Measurements from ENCODE around the gene ABTB2. TPM values are rescaled to one million over a fixed set of nuclear protein-coding genes. Genes with fewer than 3 reads are reported as not detected.

The ABTB2 gene
- total RNA-seq, 3 donors from 2014 or later = 7.7 to 9.0 (median 8.6) TPM

GRCh38 chr11:34147581-34147980 lies 210.2 kb downstream of the ABTB2 start:
- no peak overlapping the region for H3K4me3 Mint-ChIP-seq

GRCh38 chr11:34146866-34147265 lies 210.9 kb downstream of the ABTB2 start:
- no peaks in the 10 kb centered on the region for H3K27me3 Mint-ChIP-seq (ENCODE audit: low read depth)
- no peak for DNase-seq
- no peaks in the 10 kb centered on the region for H3K9me3 Mint-ChIP-seq
- H3K36me3 Mint-ChIP-seq (ENCODE audit: insufficient read depth) = peaks cover 44% of the 10 kb centered on the region
- no peak overlapping the region for H3K4me3 Mint-ChIP-seq
- no peaks in the 10 kb centered on the region for H3K4me1 Mint-ChIP-seq (ENCODE audit: low read depth)
- ATAC-seq = no peak

More at GRCh38 chr11:34147581-34147980, 210.2 kb downstream of the ABTB2 start:
- no peaks in the 10 kb centered on the region for H3K27me3 Mint-ChIP-seq (ENCODE audit: low read depth)
- no peaks in the 10 kb centered on the region for H3K9me3 Mint-ChIP-seq
- no peak for DNase-seq
- no peaks in the 10 kb centered on the region for H3K4me1 Mint-ChIP-seq (ENCODE audit: low read depth)
- H3K36me3 Mint-ChIP-seq (ENCODE audit: insufficient read depth) = peaks cover 38% of the 10 kb centered on the region
- no peak for ATAC-seq

GRCh38 chr11:34146411-34146810 lies 211.4 kb downstream of the ABTB2 start:
- DNase-seq = no peak
- no peaks in the 10 kb centered on the region for H3K4me1 Mint-ChIP-seq (ENCODE audit: low read depth)
- ATAC-seq = no peak
- H3K9me3 Mint-ChIP-seq = no peaks in the 10 kb centered on the region
- peaks cover 48% of the 10 kb centered on the region for H3K36me3 Mint-ChIP-seq (ENCODE audit: insufficient read depth)
- no peaks in the 10 kb centered on the region for H3K27me3 Mint-ChIP-seq (ENCODE audit: low read depth)
- no peak overlapping the region for H3K4me3 Mint-ChIP-seq

GRCh38 chr11:34145847-34146381 lies 211.9 kb downstream of the ABTB2 start:
- Mint-ChIP-seq H3K4me3 (no peak overlapping the region), H3K36me3 (ENCODE audit: insufficient read depth) (peaks cover 49% of the 10 kb centered on the region), H3K9me3 (no peaks in the 10 kb centered on the region)

GRCh38 chr11:34145073-34145472 lies 212.7 kb downstream of the ABTB2 start:
- ATAC-seq (no peak), DNase-seq (no peak)
- Mint-ChIP-seq H3K27me3 (ENCODE audit: low read depth) (no peaks in the 10 kb centered on the region), H3K4me1 (ENCODE audit: low read depth) (no peaks in the 10 kb centered on the region), H3K36me3 (ENCODE audit: insufficient read depth) (peaks cover 51% of the 10 kb centered on the region), H3K9me3 (no peaks in the 10 kb centered on the region), H3K4me3 (no peak overlapping the region)

More at GRCh38 chr11:34145847-34146381, 211.9 kb downstream of the ABTB2 start:
- ATAC-seq (no peak), DNase-seq (no peak)
- no peaks in the 10 kb centered on the region for H3K4me1 Mint-ChIP-seq (ENCODE audit: low read depth)
- no peaks in the 10 kb centered on the region for H3K27me3 Mint-ChIP-seq (ENCODE audit: low read depth)

- peaks cover 56% of the 10 kb centered on the region for H3K36me3 Mint-ChIP-seq (ENCODE audit: insufficient read depth)
- H3K4me3 Mint-ChIP-seq = no peak overlapping the region
- no peaks in the 10 kb centered on the region for H3K4me1 Mint-ChIP-seq (ENCODE audit: low read depth)
- DNase-seq (no peak), ATAC-seq (no peak)
- no peaks in the 10 kb centered on the region for H3K9me3 Mint-ChIP-seq
- no peaks in the 10 kb centered on the region for H3K27me3 Mint-ChIP-seq (ENCODE audit: low read depth)
Measured at GRCh38 chr11:34143048-34143447, 214.8 kb downstream of the ABTB2 start.

GRCh38 chr11:34140149-34140548 lies 217.7 kb downstream of the ABTB2 start:
- DNase-seq = no peak
- Mint-ChIP-seq H3K4me3 (no peak overlapping the region), H3K27me3 (ENCODE audit: low read depth) (no peaks in the 10 kb centered on the region), H3K36me3 (ENCODE audit: insufficient read depth) (peaks cover 58% of the 10 kb centered on the region), H3K4me1 (ENCODE audit: low read depth) (peaks cover 1% of the 10 kb centered on the region), H3K9me3 (no peaks in the 10 kb centered on the region)
- ATAC-seq = no peak

- H3K9me3 Mint-ChIP-seq = no peaks in the 10 kb centered on the region
- H3K4me1 Mint-ChIP-seq (ENCODE audit: low read depth) = peaks cover 1% of the 10 kb centered on the region
- H3K36me3 Mint-ChIP-seq (ENCODE audit: insufficient read depth) = peaks cover 58% of the 10 kb centered on the region
- no peak overlapping the region for H3K4me3 Mint-ChIP-seq
- ATAC-seq (no peak), DNase-seq (no peak)
- no peaks in the 10 kb centered on the region for H3K27me3 Mint-ChIP-seq (ENCODE audit: low read depth)
Measured at GRCh38 chr11:34139346-34139745, 218.5 kb downstream of the ABTB2 start.

DNA sequence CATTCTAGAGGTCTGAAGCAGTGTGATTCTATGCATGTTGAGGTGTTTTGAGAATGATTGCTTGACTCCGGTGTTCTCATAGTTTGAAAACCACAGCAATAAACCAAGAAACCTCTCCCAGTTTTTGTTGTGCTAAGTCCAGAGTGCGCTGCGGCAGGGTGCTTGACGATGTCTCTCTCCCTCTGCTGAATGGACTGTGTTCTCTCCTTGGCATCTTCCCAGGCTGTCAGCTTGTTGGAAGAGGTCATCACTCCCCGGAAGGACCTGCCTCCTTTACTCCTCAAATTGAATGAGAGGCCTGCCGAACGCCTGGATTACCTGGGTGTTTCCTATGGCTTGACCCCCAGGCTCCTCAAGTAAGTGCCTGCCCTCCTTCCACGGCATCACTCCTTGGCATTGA lies 221.4 kb downstream of the ABTB2 start:
- Mint-ChIP-seq H3K4me3 (no peak overlapping the region), H3K4me1 (ENCODE audit: low read depth) (peaks cover 1% of the 10 kb centered on the region), H3K36me3 (ENCODE audit: insufficient read depth) (peaks cover 59% of the 10 kb centered on the region), H3K27me3 (ENCODE audit: low read depth) (no peaks in the 10 kb centered on the region), H3K9me3 (no peaks in the 10 kb centered on the region)
- no peak for ATAC-seq
- DNase-seq = no peak

DNA sequence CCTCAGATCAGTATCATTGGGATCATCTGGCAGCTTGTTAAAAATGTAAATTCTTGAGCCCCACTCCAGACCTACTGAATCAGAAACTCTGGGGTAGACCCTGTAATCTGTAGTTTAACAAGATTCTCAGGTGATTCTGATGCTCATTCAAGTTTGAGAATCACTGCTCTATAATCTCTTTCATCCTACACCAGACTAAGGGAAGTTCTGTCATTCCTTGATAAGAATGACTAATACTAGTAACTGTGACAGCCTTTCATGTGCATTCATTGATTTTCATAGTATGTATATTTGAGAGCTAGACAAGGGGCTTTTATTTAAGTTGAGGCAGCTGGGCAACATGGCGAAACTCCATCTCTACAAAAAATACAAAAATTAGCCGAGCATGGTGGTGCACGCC lies 222.4 kb downstream of the ABTB2 start:
- Mint-ChIP-seq H3K27me3 (ENCODE audit: low read depth) (no peaks in the 10 kb centered on the region), H3K4me3 (no peak overlapping the region)

GRCh38 chr11:34134765-34135164 lies 223.0 kb downstream of the ABTB2 start:
- Mint-ChIP-seq H3K4me1 (ENCODE audit: low read depth) (peaks cover 1% of the 10 kb centered on the region), H3K4me3 (no peak overlapping the region), H3K9me3 (no peaks in the 10 kb centered on the region), H3K36me3 (ENCODE audit: insufficient read depth) (peaks cover 55% of the 10 kb centered on the region), H3K27me3 (ENCODE audit: low read depth) (no peaks in the 10 kb centered on the region)
- DNase-seq = no peak
- no peak for ATAC-seq

More for the DNA sequence above, 222.4 kb downstream of the ABTB2 start:
- ATAC-seq (peak; percentile 65 to 71), DNase-seq (no peak)
- H3K36me3 Mint-ChIP-seq (ENCODE audit: insufficient read depth) = peaks cover 57% of the 10 kb centered on the region
- no peaks in the 10 kb centered on the region for H3K9me3 Mint-ChIP-seq
- H3K4me1 Mint-ChIP-seq (ENCODE audit: low read depth) = peaks cover 1% of the 10 kb centered on the region

DNA sequence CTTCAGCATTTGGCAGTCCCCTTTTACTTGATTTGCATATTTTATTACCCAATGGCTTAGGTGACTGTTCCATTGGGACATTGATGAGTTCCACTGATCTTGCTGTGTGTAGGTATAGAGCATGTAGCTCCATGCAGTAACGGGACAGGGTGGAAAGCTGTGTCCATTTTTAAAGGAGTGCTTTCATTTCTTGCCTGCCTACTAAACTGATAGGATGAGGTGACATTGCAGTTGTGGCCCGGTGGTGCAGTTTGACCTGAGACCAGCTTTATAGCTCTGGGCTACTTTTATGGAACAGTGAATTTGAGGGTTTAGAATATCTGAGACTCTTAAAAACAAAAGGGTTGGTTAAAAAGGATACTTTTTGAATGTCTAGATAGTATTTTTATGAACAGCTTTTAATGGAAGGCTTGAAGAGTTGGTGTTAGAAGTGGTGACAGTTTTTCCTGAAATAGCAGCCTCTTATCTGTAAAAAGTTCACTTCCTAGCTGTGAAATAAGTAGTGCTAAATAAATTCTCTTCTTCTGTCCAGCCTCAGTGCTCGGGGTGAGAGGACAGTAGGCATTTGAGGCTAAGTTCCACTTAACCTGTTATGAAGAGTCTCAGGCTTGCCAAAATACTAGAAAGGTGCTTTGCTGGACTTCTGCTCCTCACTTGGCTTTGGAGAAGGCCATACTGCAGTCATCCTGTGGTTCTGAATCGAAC lies 225.4 kb downstream of the ABTB2 start:
- ATAC-seq = no peak
- H3K36me3 Mint-ChIP-seq (ENCODE audit: insufficient read depth) = peaks cover 51% of the 10 kb centered on the region

DNA sequence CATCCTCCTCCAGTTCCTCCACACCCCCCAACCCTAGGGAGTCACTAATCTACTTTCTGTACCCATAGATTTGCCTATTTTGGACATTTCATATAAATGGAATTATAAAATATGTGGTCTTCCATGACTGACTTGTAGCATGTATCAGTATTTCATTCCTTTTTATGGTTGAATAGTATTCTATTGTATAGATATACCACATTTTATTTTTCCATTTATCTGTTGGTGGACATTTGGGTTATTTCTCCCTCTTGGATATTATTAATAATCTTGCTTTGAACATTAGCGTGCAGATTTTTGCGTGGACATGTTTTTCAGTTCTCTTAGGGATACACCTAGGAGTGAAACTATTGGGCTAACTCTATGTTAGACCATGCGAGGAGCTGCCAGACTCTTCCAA lies 229.0 kb downstream of the ABTB2 start:
- Mint-ChIP-seq H3K4me1 (ENCODE audit: low read depth) (no peaks in the 10 kb centered on the region), H3K9me3 (no peaks in the 10 kb centered on the region), H3K4me3 (no peak overlapping the region), H3K36me3 (ENCODE audit: insufficient read depth) (peaks cover 55% of the 10 kb centered on the region), H3K27me3 (ENCODE audit: low read depth) (no peaks in the 10 kb centered on the region)
- ATAC-seq = no peak
- DNase-seq = no peak

More for the DNA sequence above, 225.4 kb downstream of the ABTB2 start:
- H3K27me3 Mint-ChIP-seq (ENCODE audit: low read depth) = no peaks in the 10 kb centered on the region
- H3K4me3 Mint-ChIP-seq = no peak overlapping the region
- no peaks in the 10 kb centered on the region for H3K9me3 Mint-ChIP-seq
- DNase-seq = no peak
- peaks cover 1% of the 10 kb centered on the region for H3K4me1 Mint-ChIP-seq (ENCODE audit: low read depth)

DNA sequence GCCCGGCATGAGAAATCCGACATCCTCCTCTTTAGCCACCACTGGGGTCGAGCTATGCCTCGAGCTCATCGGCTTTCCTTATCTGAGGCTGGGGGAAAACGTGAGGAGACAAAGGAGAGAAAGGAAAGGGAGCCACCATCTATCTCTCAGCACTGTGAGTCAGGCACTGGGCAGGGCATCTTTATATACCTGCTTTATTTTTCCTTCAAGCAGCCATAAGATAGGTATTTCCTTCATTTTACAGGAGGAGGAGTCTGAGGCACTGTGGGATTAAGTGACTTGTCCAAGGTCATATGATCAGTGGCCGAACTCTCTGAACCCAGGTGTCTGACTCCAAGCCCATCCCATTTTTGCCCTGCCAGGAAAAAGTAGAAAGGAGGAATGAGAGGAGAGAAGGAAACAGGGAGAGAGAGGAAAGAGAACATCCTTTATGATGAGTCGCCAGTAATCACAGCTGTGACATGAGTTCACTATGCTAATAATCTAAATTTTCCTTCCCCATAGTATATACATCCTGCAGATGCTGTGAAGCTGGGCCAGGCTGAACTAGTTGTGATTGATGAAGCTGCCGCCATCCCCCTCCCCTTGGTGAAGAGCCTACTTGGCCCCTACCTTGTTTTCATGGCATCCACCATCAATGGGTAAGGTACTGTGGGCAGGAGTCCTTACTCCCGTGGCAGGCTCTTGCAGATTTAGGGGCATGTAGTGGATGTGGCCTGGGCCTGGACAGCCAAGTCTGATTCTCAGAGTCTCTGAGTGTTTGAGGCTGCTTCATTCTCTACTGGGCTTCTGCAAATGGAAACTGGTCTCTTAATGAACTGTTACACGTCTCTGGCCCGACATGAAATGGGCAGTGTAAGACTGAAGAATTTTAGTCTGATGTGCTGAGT lies 230.6 kb downstream of the ABTB2 start:
- DNase-seq (no peak), ATAC-seq (no peak)
- H3K27me3 Mint-ChIP-seq (ENCODE audit: low read depth) = no peaks in the 10 kb centered on the region
- H3K4me1 Mint-ChIP-seq (ENCODE audit: low read depth) = no peaks in the 10 kb centered on the region
- peaks cover 54% of the 10 kb centered on the region for H3K36me3 Mint-ChIP-seq (ENCODE audit: insufficient read depth)
- no peak overlapping the region for H3K4me3 Mint-ChIP-seq
- H3K9me3 Mint-ChIP-seq = no peaks in the 10 kb centered on the region

Data from activated T-cell treated with anti-CD3 and anti-CD28 coated beads, Interleukin-2, amount 50 U/mL, for 4 hours (primary cell).